Measurements from ENCODE around the gene UGT8.

The UGT8 gene, protein sequence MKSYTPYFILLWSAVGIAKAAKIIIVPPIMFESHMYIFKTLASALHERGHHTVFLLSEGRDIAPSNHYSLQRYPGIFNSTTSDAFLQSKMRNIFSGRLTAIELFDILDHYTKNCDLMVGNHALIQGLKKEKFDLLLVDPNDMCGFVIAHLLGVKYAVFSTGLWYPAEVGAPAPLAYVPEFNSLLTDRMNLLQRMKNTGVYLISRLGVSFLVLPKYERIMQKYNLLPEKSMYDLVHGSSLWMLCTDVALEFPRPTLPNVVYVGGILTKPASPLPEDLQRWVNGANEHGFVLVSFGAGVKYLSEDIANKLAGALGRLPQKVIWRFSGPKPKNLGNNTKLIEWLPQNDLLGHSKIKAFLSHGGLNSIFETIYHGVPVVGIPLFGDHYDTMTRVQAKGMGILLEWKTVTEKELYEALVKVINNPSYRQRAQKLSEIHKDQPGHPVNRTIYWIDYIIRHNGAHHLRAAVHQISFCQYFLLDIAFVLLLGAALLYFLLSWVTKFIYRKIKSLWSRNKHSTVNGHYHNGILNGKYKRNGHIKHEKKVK

DNA sequence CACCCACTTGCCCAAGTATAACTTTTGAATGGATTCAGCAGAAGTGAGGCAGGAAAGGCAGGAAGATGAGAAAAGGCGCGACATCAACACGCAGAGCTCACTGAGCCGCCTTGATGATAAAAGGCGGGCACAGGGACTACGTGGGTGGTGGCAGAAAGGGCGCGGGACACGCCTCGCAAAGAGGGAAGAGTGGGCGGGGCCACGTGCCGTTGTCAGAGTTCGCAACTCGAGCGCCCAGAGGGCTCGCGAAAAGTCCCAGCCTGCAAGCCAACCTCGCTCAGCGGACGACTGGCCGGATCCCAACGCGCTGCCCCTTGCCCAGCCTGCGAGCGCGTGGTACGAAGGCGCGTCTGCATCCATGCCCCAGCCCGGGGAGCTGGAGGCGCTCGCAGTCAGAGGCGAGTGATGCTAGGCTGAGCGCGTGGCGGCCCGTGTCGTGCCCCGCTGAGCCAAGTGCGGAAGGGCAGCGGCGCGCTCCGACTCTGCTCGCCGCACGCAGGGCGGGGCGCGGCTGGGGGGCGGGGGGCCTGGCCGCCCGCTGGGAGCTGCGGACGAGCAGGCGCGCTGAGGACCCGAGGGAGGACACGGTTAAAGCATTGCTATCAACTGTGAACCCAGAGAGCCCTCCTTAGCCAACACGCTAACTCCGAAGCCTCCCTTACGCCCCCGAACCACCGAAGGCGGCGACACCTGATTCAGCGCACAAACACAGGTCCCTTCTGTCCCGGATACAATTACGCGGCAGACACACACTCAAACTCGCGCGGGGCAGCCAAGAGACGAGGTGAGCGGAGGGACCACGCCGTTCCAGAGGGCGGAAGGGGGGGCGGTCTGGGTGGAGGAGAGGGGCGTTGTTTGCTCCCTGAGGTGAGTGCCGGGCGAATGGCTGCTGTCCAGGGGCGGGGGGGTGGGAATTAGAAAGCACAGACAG lies at the start of gene UGT8:
Gene UGT8, plus strand, starts transcription at position 617 of the 931 bp plus-strand sequence. CDS start 24,074 bp downstream, outside the sequence.
- no peak for DNase-seq (ENCODE audit: low read depth)
- TF ChIP-seq, protein P1, sequence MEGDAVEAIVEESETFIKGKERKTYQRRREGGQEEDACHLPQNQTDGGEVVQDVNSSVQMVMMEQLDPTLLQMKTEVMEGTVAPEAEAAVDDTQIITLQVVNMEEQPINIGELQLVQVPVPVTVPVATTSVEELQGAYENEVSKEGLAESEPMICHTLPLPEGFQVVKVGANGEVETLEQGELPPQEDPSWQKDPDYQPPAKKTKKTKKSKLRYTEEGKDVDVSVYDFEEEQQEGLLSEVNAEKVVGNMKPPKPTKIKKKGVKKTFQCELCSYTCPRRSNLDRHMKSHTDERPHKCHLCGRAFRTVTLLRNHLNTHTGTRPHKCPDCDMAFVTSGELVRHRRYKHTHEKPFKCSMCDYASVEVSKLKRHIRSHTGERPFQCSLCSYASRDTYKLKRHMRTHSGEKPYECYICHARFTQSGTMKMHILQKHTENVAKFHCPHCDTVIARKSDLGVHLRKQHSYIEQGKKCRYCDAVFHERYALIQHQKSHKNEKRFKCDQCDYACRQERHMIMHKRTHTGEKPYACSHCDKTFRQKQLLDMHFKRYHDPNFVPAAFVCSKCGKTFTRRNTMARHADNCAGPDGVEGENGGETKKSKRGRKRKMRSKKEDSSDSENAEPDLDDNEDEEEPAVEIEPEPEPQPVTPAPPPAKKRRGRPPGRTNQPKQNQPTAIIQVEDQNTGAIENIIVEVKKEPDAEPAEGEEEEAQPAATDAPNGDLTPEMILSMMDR (IDR thresholded peaks at IDR 0.05; ENCODE audit: low read depth, low read length, missing control alignments), result no peak
- H3K4me3 ChIP-seq (ENCODE audit: low read depth, low read length), result peak within 1 kb of the TSS; percentile 57

DNA sequence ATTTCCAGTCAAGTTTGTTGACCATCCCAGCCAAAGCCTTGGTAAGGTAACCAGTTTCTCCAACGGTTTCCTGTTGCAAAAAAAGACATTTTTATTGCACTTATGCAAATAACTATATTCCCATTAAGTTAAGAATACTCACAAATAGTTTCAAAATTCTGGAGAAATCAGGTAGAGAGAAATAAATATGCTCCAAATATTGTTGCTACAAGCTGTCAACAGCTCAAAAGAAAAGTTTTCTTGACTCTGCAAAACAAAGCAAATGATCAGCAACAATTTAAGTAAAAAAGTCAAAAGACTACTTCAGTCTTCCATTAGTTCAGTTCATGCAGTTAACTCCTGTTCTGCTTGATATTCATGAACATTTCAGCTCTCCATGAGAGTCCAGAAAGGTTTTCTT lies 49.0 kb upstream of the UGT8 start:
- no peak for DNase-seq (ENCODE audit: low read depth)
- no peak overlapping the region for H3K4me3 ChIP-seq (ENCODE audit: low read depth, low read length)
- TF ChIP-seq, protein P1 (IDR thresholded peaks at IDR 0.05; ENCODE audit: low read depth, low read length, missing control alignments), result no peak

DNA sequence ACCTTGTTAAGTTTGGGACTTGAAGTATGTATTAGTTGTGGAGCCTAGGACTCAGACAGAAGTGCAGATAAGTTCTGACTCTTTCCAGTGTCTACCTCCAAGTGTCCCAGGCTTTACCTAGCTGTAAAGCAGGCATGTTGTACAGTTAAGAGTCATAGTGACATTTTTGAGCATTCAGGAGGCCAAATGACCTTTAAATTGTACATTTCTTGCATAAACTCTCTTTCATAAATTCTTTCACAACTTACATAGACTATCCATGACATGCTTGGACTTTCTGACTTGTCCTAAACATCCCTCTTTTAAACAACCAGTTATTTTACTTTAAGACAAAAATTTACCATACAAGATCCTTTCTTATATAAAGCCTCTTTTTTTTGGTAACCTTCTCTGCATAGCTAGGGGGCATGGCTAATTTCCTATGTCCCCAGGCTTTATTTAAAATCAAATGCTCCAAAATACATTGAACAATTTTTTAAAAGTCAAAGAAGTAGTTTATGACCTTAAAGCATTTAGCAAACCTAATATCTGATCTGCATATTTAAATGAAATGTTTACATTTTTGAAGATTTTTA lies 40.1 kb upstream of the UGT8 start:
- DNase-seq (ENCODE audit: low read depth), result no peak
- H3K4me3 ChIP-seq (ENCODE audit: low read depth, low read length), result no peak overlapping the region
- TF ChIP-seq, protein P1 (IDR thresholded peaks at IDR 0.05; ENCODE audit: low read depth, low read length, missing control alignments), result no peak

DNA sequence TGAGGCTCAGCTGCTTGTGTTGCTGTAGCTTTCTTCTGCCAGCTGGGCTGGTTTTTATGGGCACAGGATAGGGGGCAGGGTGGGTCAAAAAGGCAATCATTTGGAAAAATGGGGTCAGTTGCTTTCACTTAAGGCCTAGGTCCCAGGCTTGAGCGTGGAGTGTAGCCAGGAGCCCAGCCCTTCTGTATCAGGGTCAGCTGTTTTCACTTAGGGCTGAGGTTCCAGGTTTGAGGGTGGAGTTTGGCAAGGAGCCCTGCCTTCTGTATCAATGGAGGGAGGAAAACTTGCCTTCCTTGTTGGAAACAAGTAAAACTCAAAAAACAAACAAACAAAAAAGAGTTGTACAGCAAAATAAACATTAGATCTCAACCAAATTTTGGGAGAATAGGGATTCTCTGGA lies 37.0 kb upstream of the UGT8 start:
- TF ChIP-seq, protein P1 (IDR thresholded peaks at IDR 0.05; ENCODE audit: low read depth, low read length, missing control alignments), result no peak
- no peak overlapping the region for H3K4me3 ChIP-seq (ENCODE audit: low read depth, low read length)
- no peak for DNase-seq (ENCODE audit: low read depth)

DNA sequence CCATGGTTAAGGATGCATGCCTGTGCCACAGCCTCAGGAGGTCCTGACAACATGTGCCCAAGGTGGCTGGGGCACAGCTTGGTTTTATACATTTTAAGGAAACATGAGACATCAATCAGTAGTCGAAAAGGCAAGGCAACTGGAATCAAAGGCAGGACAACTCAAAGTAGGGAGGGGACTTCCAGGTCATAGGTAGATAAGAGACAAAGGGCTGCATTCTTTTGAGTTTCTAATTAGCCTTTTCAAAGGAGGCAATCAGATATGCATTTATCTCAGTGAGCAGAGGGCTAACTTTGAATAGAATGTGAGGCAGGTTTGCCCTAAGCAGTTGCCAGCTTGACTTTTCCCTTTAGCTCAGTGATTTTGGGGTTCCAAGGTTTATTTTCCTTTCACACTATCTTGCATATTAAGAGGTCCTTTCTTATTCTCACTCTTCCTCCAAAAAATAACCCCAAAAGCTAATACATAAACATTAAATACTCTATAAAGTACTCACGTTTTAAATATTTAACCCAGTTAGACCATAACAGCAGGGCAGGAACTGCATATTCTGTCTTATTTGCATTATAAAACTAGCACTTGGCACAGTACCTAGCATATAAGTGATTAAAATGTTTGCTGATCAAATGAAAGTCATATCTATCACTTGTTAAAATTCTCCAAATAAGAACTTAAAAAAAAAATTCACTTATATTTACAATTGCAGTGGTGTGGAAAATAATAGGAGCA lies 36.3 kb upstream of the UGT8 start:
- no peak for DNase-seq (ENCODE audit: low read depth)
- H3K4me3 ChIP-seq (ENCODE audit: low read depth, low read length), result no peak overlapping the region
- TF ChIP-seq, protein P1 (IDR thresholded peaks at IDR 0.05; ENCODE audit: low read depth, low read length, missing control alignments), result no peak

Data from GM12864 (cell line).